GM19452 (cell line): ENCODE results near the gene PAK3.

Experiments used
- ATAC-seq: cut with Tn5 transposase; IDR thresholded peaks from one replicate; pipeline ENCODE4 v1.9.1; 2021; ENCODE audit not compliant: unreplicated experiment

PAK3 gene

DNA sequence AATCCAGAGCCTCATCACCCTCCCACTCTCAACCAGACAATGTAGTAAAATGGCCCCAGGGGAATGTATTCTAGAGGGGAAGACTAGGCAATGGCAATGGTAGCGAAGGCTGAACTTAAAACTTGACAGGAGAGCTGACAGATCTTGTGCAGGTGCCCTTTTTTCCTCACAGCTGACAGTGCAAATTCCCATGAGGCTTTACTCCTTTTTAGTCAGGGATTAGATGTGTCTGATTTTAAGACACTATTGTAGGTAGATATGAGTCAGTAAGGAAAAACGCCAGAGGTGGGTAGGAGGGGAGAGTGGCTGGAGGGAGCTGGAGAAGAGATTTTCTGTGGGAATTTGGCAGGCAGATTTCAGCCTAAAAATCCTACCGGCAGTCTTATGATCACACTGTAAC, 163.6 kb downstream of the PAK3 start:
- no peak for ATAC-seq

DNA sequence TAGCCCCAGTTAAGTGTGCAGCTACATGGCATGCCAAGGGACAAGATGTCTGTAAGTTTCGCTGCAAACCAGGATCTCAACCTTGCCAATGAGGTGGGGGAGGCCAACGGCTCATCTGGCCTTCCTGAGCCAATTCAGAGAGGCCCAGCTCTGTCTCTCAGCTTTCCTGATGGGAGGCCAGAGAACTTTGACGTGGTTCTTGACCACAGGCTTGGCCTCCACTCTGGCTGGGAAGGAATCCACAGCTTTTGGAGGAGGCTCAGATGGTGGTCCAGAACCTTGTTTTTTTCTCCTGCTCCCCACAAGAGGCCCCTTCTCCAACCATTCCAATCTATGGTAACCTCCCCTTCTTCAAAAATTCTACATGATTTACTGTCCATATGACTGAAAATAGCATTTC, 164.5 kb downstream of the PAK3 start:
- no peak for ATAC-seq

DNA sequence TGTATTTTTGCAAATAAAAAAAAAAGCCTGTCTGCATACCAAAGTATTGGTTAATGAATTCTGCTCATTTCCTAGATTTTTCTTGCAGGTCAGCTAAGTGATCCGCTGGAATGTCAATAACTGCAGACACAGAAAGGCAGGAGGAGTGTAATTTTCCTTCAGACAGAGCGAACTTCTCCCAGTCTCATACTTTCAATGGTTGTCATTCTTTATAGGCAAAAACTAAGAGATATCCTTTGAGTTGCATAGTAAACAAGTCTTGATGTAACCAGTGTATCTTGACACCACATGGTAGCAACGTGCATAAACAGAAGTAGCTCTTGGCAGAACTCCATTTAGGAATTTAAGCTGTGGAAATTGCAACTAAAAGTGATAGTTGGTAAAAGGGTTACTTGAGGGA, 166.1 kb downstream of the PAK3 start:
- no peak for ATAC-seq

DNA sequence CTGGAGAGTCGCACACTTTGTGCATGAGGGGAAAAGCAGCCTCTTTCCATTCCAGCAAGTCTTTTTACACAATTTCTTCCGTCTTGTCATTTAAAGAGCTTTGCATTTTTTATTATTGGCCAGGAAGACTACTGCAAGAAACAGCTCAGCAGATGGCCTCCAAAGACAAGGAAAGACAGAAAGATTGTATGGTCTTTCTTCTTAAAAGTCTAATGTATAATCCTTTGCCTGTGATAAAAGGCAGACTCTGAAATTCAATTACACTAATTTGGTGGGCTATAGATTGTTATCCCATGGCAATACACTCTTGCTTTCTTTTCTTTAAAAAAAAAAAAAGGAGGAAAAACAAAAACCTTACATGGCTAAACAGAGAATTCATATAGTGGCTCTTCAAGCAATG, 168.4 kb downstream of the PAK3 start:
- no peak for ATAC-seq

DNA sequence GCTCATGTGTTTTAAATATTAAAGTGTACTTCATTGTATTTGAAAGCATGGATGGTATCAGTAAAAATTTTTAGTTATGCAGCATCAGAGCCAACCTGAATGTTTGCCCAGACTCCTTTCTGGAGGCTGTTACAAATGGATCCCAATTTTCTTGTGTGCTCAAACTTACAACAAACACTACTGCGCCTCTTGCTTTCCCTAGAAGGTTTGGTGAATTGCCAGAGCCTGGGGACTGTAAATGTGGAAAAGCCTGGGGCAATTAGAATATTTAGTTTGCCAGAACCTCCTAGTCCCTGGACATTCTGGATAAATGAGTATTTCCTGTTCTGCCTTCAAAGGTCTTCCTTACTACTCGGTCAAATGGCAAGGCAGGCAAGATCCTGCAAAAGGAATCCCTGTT, 169.5 kb downstream of the PAK3 start:
- no peak for ATAC-seq

DNA sequence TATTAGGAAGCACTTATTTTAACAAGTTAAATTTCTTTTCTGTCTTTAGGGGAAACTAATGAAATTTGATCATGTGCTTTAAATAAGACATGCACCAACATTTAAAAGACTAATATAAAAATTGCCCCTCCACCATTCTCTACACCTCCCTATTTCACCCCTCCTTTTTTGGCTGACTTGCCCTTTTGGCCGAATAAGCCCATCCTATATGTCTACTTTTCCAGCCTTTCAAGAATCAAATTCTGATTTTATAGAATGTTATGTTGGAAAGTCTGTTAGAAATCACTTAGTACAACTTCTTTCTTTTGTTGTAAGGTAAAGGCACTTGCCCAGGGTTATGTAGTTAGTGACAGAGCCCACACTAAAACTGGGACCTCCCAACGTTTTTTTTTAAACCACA, 172.5 kb downstream of the PAK3 start:
- no peak for ATAC-seq

DNA sequence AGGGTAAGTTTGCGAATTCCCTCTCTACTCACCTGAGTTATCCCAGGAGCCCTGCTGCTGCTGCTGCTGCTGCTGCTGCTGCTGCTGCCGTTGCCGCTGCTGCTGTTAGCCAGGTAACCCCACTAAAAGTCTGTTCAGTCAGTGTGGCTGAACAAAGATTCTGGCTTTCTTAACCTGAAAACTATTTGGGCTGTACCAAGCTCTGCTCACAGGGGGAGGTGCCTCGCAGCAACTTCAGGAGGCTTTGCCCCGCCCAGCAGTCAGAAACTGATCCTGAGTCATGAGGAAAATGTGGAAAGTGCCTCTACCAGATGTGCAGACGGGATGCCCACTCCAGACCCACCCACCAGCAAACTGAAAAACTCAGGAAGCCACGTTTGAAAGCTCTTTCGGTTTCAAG, 174.3 kb downstream of the PAK3 start, which contains the start of gene CAPN6:
TSS of gene CAPN6 (minus strand) at position 145 of the 400 bp plus-strand sequence. CDS start 6,547 bp downstream, outside the sequence.
- no peak for ATAC-seq
